ENCODE data around the gene CDH5. TPM values are rescaled to one million over a fixed set of nuclear protein-coding genes. Genes with fewer than 3 reads are reported as not detected.

Gene CDH5
- polyA plus RNA-seq, 1 of the 3 experiments (the other 2 are of a cell fraction) = not detected

DNA sequence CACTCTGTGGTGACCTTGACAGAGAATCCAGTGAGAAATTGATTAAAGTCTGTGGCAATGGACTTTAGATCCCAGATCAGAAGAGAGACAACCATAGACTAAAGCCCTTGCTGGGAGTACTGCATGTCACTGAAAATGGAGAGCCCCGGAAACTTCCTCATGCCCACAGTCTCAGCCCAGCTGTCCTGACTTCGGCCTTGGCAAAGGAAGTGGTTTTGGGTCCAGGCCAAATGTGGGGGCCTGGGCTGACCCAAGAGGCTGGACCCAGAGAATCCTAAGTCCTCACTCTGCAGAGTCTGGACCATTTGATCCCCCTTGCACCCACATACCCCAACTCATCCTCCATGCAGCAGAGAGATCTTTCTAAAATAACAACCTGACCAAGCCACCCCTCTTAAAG, 55.9 kb downstream of the CDH5 start:
- WGBS (ENCODE audit: low lambda C conversion rate) = 94% methylated on average over 2 of the region's 2 CpGs
- ChIA-PET CTCF (interaction anchor here (1.2 kb wide), 1 partner anchor 16 kb away, joined by 4 read pairs; no protein-coding TSS in a partner anchor), POLR2A (no interaction called here)
- no peak for DNase-seq
- H3K9me2 ChIP-seq = no peaks in the 10 kb centered on the region
- no peaks in the 10 kb centered on the region for H3F3A ChIP-seq (replicated peaks; ENCODE audit: insufficient read depth)
- TF ChIP-seq USF1 (IDR thresholded peaks at IDR 0.05; ENCODE audit: borderline replicate concordance, low read depth) = no peak
- TF ChIP-seq MXI1 (IDR thresholded peaks at IDR 0.05; ENCODE audit: low read depth, low read length) = no peak
- TF ChIP-seq ZBTB33 (IDR thresholded peaks at IDR 0.05; ENCODE audit: borderline replicate concordance, low read depth) = no peak
- no peak for TF ChIP-seq CHD2 (IDR thresholded peaks at IDR 0.05; ENCODE audit: low read length, partially characterized antibody)
- no peak for TF ChIP-seq FOXJ3 (CRISPR knock-in tag; IDR thresholded peaks at IDR 0.05)
- TF ChIP-seq GATA2 (CRISPR knock-in tag; IDR thresholded peaks at IDR 0.05) = no peak
- no peak for TF ChIP-seq RFX5 (IDR thresholded peaks at IDR 0.05; ENCODE audit: low read length)
- TF ChIP-seq TAF1 (IDR thresholded peaks at IDR 0.05; ENCODE audit: borderline replicate concordance, low read depth, low read length) = no peak
- no peak overlapping the region for H3K9ac ChIP-seq
- H3K4me1 ChIP-seq (ENCODE audit: control insufficient read depth in 1 of 2, insufficient read depth in 2 of 2, low read depth in 1 of 2, low read length in 1 of 2) = peaks cover 0 to 4% of the 10 kb centered on the region in 2 experiments; a peak in 1 of 4 replicates
- no peak overlapping the region for H3K27ac ChIP-seq (ENCODE audit: low read depth in 2 of 2, low read length in 1 of 2)
- no peak overlapping the region for H3K4me3 ChIP-seq (ENCODE audit: low read depth in 2 of 2, low read length in 1 of 2)
- H3K9me3 ChIP-seq = no peaks in the 10 kb centered on the region
- no peaks in the 10 kb centered on the region for H3K79me2 ChIP-seq (ENCODE audit: insufficient read depth)
- H2AFZ ChIP-seq (ENCODE audit: low read depth) = no peak overlapping the region
- peaks cover 17% of the 10 kb centered on the region for H3K27me3 ChIP-seq (ENCODE audit: insufficient read depth)
- no peak overlapping the region for H3K4me2 ChIP-seq
- no peaks in the 10 kb centered on the region for H3K36me3 ChIP-seq (replicated peaks in 1 of 2; ENCODE audit: control insufficient read depth in 1 of 2, insufficient read depth in 2 of 2, low read length in 1 of 2)
- no peaks in the 10 kb centered on the region for H4K20me1 ChIP-seq (ENCODE audit: insufficient read depth)

GRCh38 chr16:66423177-66423576, 56.7 kb downstream of the CDH5 start:
- POLR2A ChIA-PET = no interaction called here
- Histone ChIP-seq H3K9ac (no peak overlapping the region), H3K9me2 (no peaks in the 10 kb centered on the region), H3K36me3 (replicated peaks in 1 of 2; ENCODE audit: control insufficient read depth in 1 of 2, insufficient read depth in 2 of 2, low read length in 1 of 2) (no peaks in the 10 kb centered on the region), H2AFZ (ENCODE audit: low read depth) (no peak overlapping the region), H3K27ac (ENCODE audit: low read depth in 2 of 2, low read length in 1 of 2) (no peak overlapping the region), H3K4me3 (ENCODE audit: low read depth in 2 of 2, low read length in 1 of 2) (no peak overlapping the region), H3F3A (replicated peaks; ENCODE audit: insufficient read depth) (no peaks in the 10 kb centered on the region), H3K4me1 (ENCODE audit: control insufficient read depth in 1 of 2, insufficient read depth in 2 of 2, low read depth in 1 of 2, low read length in 1 of 2) (peaks cover 0 to 11% of the 10 kb centered on the region in 2 experiments; a peak in 1 of 4 replicates), H3K9me3 (no peaks in the 10 kb centered on the region), H3K4me2 (no peak overlapping the region), H4K20me1 (ENCODE audit: insufficient read depth) (no peaks in the 10 kb centered on the region), H3K27me3 (ENCODE audit: insufficient read depth) (peaks cover 25% of the 10 kb centered on the region), H3K79me2 (ENCODE audit: insufficient read depth) (no peaks in the 10 kb centered on the region)
- no peak for TF ChIP-seq TAF1 (IDR thresholded peaks at IDR 0.05; ENCODE audit: borderline replicate concordance, low read depth, low read length)
- TF ChIP-seq GATA2 (CRISPR knock-in tag; IDR thresholded peaks at IDR 0.05) = no peak
- TF ChIP-seq ELF1 (IDR thresholded peaks at IDR 0.05) = no peak
- no peak for TF ChIP-seq MXI1 (IDR thresholded peaks at IDR 0.05; ENCODE audit: low read depth, low read length)
- no peak for TF ChIP-seq EP300 (IDR thresholded peaks at IDR 0.05; ENCODE audit: borderline replicate concordance in 1 of 2, low read depth in 1 of 2, low read length in 1 of 2)
- no peak for TF ChIP-seq GABPA (IDR thresholded peaks at IDR 0.05; ENCODE audit: low read depth)
- TF ChIP-seq FOXM1 (IDR thresholded peaks at IDR 0.05; ENCODE audit: low read depth) = no peak
- TF ChIP-seq REST (IDR thresholded peaks at IDR 0.05; ENCODE audit: low read depth, low read length) = no peak
- TF ChIP-seq ZBTB33 (IDR thresholded peaks at IDR 0.05; ENCODE audit: borderline replicate concordance, low read depth) = no peak
- no peak for TF ChIP-seq TEAD4 (IDR thresholded peaks at IDR 0.05; ENCODE audit: borderline replicate concordance, insufficient read depth)
- TF ChIP-seq RCOR1 (IDR thresholded peaks at IDR 0.05; ENCODE audit: low read length) = no peak
- no peak for DNase-seq
- WGBS (ENCODE audit: low lambda C conversion rate) = 90% methylated on average over 1 of the region's 1 CpG
- CTCF ChIA-PET = interaction anchor here (1.2 kb wide), 1 partner anchor 17 kb away, joined by 4 read pairs; no protein-coding TSS in a partner anchor
